HepG2 (cell line): Measurements from ENCODE around the gene TMEM214. TPM values are rescaled to one million over a fixed set of nuclear protein-coding genes. Genes with fewer than 3 reads are reported as not detected.

Experiments
- ATF7-NPFF ChIP-seq: sonication (generic); formaldehyde crosslinking; IDR thresholded peaks from 2 replicates; pipeline ENCODE4 v1.8.1; 2023; ENCODE audit warnings: mild to moderate bottlenecking, low read depth, missing genetic modification reagents, moderate library complexity
- EEA1 ChIP-seq: sonication (generic); formaldehyde crosslinking; IDR thresholded peaks from 2 replicates; pipeline ENCODE4 v1.5.1; 2020; ENCODE audit warnings: mild to moderate bottlenecking, missing genetic modification reagents, borderline replicate concordance
- FIP1L1 ChIP-seq: fragments of 200-400 bp; formaldehyde crosslinking; IDR thresholded peaks from 2 replicates; pipeline ENCODE4 v1.6.1; 2018; ENCODE audit warnings: low read depth, mild to moderate bottlenecking, low read length, moderate library complexity, borderline replicate concordance; ENCODE audit not compliant: insufficient read depth
- HMG20A ChIP-seq: IDR thresholded peaks from 2 replicates; pipeline ENCODE4 v1.6.1; 2016; ENCODE audit warnings: borderline replicate concordance
- HNRNPK ChIP-seq: fragments of 200-400 bp; formaldehyde crosslinking; IDR thresholded peaks from 2 replicates; pipeline ENCODE4 v1.6.1; 2018; ENCODE audit warnings: low read length, low read depth, moderate library complexity, mild to moderate bottlenecking; ENCODE audit not compliant: poor library complexity, severe bottlenecking
- RARA ChIP-seq: IDR thresholded peaks from 2 replicates; pipeline ENCODE4 v1.6.1; 2016; ENCODE audit warnings: missing genetic modification reagents, missing compliant biosample characterization
- TAF15 ChIP-seq: fragments of 200-400 bp; formaldehyde crosslinking; IDR thresholded peaks from one replicate; pipeline ENCODE4 v1.6.1; 2018; ENCODE audit warnings: mild to moderate bottlenecking, low read depth, low read length; ENCODE audit not compliant: poor library complexity, severe bottlenecking
- TOPORS ChIP-seq: sonication (generic); formaldehyde crosslinking; IDR thresholded peaks from 2 replicates; pipeline ENCODE4 v1.8.0; 2023; ENCODE audit warnings: mild to moderate bottlenecking, missing genetic modification reagents
- ZNF333 ChIP-seq: sonication (generic); formaldehyde crosslinking; IDR thresholded peaks from 2 replicates; pipeline ENCODE4 v1.4.0; 2020; ENCODE audit warnings: mild to moderate bottlenecking, missing genetic modification reagents, borderline replicate concordance
- ZNF761 ChIP-seq: sonication (generic); formaldehyde crosslinking; conservative IDR thresholded peaks from 2 replicates; pipeline ENCODE4 v1.4.0; 2020; ENCODE audit warnings: mild to moderate bottlenecking, missing genetic modification reagents
- ZNF782 ChIP-seq: sonication (generic); formaldehyde crosslinking; IDR thresholded peaks from 2 replicates; pipeline ENCODE4 v1.4.0; 2020; ENCODE audit warnings: missing genetic modification reagents, mild to moderate bottlenecking, borderline replicate concordance
- polyA plus RNA-seq, 8 experiments: library from polyadenylated mRNA; depleted of rRNA in 3 of 8; stranded (reverse) in 7 of 8; unstranded in 1 of 8; fragments of >200 nt; fragmentation: Illumina TruSeq in 4 of 8; extraction: Trizol in 4 of 8; gene quantifications; 2 replicates each; pipeline versions ENCODE4 v1.2.1 to v1.2.3, GENCODE V29; 2011 to 2016; ENCODE audit warnings: low read depth in 4 of 8, missing spikeins in 1 of 8, mixed read lengths in 1 of 8; ENCODE audit not compliant: insufficient read depth in 1 of 8
- total RNA-seq, 5 experiments: library from RNA; depleted of rRNA; stranded (reverse); fragments of >200 nt; fragmentation: Illumina TruSeq; extraction: Trizol; gene quantifications; 2 replicates each; pipeline ENCODE4 v1.2.3, GENCODE V29; 2016; ENCODE audit warnings: low read depth in 1 of 5
- TF ChIP-seq, protein P1 (sequence below): sonication (generic); formaldehyde crosslinking; IDR thresholded peaks from 2 replicates; pipeline ENCODE4 v1.4.0; 2020; ENCODE audit warnings: missing genetic modification reagents, borderline replicate concordance
- TF ChIP-seq, protein P2 (sequence below): IDR thresholded peaks from 2 replicates; pipeline ENCODE4 v1.6.1; 2016; ENCODE audit warnings: missing biosample characterization, missing genetic modification reagents, low read depth
- TF ChIP-seq, protein P3 (sequence below): sonication (generic); formaldehyde crosslinking; IDR thresholded peaks from 2 replicates; pipeline ENCODE4 v1.5.1; 2020; ENCODE audit warnings: mild to moderate bottlenecking, missing genetic modification reagents
- TF ChIP-seq, protein P4 (sequence below): sonication (generic); formaldehyde crosslinking; IDR thresholded peaks from 2 replicates; pipeline ENCODE4 v1.4.0; 2020; ENCODE audit warnings: missing genetic modification reagents, borderline replicate concordance

Gene TMEM214
- total and polyA plus RNA-seq, 2 of the 13 experiments (the other 11 are each of a cell fraction or from before 2014, with no cell fraction given), result 58.3 to 132 TPM

DNA sequence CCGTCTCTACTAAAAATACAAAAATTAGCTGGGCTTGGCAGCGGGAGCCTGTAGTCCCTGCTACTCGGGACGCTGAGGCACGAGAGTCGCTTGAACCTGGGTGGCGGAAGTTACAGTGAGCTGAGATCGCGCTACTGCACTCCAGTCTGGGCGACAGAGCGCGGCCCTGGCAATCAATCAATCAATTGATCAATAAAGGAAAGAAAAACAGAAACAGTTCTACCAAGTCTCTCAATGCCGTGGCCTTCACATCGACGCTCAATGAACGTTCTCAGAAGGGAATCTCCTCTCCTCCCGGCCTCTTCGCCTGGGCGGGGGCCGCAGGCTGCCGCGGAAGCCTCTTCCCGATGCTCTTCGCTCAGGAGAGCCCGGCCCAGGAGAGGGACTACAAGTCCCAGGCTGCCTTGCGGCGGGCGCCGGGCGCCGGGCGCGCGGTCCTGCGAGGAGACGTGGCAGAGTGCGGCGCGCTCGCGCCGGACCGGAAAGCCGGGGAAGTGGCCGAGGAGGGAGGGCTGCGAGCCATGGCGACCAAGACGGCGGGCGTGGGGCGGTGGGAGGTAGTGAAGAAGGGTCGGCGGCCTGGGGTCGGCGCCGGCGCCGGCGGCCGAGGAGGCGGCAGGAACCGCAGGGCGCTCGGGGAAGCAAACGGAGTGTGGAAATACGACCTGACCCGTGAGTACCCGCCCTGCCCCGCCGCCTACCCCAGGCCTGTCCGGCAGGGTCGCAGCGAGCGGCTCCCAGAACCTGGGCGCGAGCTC is at the start of gene TMEM214 (continued):
- TF ChIP-seq, protein P1, sequence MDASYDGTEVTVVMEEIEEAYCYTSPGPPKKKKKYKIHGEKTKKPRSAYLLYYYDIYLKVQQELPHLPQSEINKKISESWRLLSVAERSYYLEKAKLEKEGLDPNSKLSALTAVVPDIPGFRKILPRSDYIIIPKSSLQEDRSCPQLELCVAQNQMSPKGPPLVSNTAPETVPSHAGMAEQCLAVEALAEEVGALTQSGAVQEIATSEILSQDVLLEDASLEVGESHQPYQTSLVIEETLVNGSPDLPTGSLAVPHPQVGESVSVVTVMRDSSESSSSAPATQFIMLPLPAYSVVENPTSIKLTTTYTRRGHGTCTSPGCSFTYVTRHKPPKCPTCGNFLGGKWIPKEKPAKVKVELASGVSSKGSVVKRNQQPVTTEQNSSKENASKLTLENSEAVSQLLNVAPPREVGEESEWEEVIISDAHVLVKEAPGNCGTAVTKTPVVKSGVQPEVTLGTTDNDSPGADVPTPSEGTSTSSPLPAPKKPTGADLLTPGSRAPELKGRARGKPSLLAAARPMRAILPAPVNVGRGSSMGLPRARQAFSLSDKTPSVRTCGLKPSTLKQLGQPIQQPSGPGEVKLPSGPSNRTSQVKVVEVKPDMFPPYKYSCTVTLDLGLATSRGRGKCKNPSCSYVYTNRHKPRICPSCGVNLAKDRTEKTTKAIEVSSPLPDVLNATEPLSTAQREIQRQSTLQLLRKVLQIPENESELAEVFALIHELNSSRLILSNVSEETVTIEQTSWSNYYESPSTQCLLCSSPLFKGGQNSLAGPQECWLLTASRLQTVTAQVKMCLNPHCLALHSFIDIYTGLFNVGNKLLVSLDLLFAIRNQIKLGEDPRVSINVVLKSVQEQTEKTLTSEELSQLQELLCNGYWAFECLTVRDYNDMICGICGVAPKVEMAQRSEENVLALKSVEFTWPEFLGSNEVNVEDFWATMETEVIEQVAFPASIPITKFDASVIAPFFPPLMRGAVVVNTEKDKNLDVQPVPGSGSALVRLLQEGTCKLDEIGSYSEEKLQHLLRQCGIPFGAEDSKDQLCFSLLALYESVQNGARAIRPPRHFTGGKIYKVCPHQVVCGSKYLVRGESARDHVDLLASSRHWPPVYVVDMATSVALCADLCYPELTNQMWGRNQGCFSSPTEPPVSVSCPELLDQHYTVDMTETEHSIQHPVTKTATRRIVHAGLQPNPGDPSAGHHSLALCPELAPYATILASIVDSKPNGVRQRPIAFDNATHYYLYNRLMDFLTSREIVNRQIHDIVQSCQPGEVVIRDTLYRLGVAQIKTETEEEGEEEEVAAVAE (CRISPR knock-in tag), result no peak
- TF ChIP-seq ZNF333 (CRISPR knock-in tag) (no peak), ATF7-NPFF (CRISPR knock-in tag) (peak; percentile 90), RARA (CRISPR knock-in tag) (no peak; the same call in 1 of the 2 replicates), HMG20A (no peak), TAF15 (peak; percentile 69), ZNF761 (peak; percentile 84; the same call in 1 of the 2 replicates), TOPORS (CRISPR knock-in tag) (peak; percentile 76), HNRNPK (peak; percentile 95), FIP1L1 (no peak), EEA1 (CRISPR knock-in tag) (0 out of 2 replicates have a peak, but pooled peaks have one; percentile 79), ZNF782 (CRISPR knock-in tag) (peak; percentile 90; the same call in 1 of the 2 replicates)
- TF ChIP-seq, protein P2, sequence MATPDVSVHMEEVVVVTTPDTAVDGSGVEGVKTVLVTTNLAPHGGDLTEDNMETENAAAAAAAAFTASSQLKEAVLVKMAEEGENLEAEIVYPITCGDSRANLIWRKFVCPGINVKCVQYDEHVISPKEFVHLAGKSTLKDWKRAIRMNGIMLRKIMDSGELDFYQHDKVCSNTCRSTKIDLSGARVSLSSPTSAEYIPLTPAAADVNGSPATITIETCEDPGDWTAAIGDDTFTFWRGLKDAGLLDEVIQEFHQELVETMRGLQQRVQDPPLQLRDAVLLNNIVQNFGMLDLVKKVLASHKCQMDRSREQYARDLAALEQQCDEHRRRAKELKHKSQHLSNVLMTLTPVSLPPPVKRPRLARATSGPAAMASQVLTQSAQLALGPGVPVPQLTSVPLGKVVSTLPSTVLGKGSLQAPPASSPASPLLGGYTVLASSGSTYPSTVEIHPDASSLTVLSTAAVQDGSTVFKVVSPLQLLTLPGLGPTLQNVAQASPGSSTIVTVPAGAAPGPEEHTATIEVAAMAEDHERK (CRISPR knock-in tag), result peak; percentile 94
- TF ChIP-seq, protein P3, sequence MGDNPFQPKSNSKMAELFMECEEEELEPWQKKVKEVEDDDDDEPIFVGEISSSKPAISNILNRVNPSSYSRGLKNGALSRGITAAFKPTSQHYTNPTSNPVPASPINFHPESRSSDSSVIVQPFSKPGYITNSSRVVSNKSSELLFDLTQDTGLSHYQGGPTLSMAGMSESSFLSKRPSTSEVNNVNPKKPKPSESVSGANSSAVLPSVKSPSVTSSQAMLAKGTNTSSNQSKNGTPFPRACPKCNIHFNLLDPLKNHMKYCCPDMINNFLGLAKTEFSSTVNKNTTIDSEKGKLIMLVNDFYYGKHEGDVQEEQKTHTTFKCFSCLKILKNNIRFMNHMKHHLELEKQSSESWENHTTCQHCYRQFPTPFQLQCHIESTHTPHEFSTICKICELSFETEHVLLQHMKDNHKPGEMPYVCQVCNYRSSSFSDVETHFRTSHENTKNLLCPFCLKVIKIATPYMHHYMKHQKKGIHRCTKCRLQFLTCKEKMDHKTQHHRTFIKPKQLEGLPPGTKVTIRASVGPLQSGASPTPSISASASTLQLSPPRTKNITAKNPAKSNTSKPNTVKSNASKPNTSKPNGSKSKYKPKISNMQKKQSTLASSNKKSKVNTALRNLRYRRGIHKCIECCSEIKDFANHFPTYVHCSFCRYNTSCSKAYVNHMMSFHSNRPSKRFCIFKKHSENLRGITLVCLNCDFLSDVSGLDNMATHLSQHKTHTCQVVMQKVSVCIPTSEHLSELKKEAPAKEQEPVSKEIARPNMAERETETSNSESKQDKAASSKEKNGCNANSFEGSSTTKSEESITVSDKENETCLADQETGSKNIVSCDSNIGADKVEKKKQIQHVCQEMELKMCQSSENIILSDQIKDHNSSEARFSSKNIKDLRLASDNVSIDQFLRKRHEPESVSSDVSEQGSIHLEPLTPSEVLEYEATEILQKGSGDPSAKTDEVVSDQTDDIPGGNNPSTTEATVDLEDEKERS (CRISPR knock-in tag), result no peak; the same call in 1 of the 2 replicates
- TF ChIP-seq, protein P4, sequence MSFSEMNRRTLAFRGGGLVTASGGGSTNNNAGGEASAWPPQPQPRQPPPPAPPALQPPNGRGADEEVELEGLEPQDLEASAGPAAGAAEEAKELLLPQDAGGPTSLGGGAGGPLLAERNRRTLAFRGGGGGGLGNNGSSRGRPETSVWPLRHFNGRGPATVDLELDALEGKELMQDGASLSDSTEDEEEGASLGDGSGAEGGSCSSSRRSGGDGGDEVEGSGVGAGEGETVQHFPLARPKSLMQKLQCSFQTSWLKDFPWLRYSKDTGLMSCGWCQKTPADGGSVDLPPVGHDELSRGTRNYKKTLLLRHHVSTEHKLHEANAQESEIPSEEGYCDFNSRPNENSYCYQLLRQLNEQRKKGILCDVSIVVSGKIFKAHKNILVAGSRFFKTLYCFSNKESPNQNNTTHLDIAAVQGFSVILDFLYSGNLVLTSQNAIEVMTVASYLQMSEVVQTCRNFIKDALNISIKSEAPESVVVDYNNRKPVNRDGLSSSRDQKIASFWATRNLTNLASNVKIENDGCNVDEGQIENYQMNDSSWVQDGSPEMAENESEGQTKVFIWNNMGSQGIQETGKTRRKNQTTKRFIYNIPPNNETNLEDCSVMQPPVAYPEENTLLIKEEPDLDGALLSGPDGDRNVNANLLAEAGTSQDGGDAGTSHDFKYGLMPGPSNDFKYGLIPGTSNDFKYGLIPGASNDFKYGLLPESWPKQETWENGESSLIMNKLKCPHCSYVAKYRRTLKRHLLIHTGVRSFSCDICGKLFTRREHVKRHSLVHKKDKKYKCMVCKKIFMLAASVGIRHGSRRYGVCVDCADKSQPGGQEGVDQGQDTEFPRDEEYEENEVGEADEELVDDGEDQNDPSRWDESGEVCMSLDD, result peak; percentile 67; the same call in 1 of the 2 replicates
